Colonic mucosa (tissue), 4 donors: ENCODE measurements around the gene CFB. TPM values are rescaled to one million over a fixed set of nuclear protein-coding genes. Genes with fewer than 3 reads are reported as not detected.

ENCODE experiments used
- DNase-seq: peaks from one replicate; pipeline ENCODE4 v3.0.0-alpha.2; 2020
- H3K27ac ChIP-seq: fragments of 200-600 bp; one replicate; pipeline ENCODE4 v1.8.0; 2021
- H3K27me3 ChIP-seq: fragments of 200-600 bp; one replicate; pipeline ENCODE4 v1.8.0; 2021
- H3K36me3 ChIP-seq: fragments of 200-600 bp; one replicate; pipeline ENCODE4 v1.8.0; 2021
- H3K4me1 ChIP-seq: fragments of 200-600 bp; one replicate; pipeline ENCODE4 v1.8.0; 2021; ENCODE audit warnings: mild to moderate bottlenecking
- H3K4me3 ChIP-seq: fragments of 200-600 bp; one replicate; pipeline ENCODE4 v1.8.0; 2021
- H3K9ac ChIP-seq, 2 donors: one replicate each; pipeline ENCODE4 v1.7.0; 2013; ENCODE audit warnings: control low read depth in 2 of 2, low read depth in 2 of 2, low read length in 2 of 2
- H3K9me3 ChIP-seq: fragments of 200-600 bp; one replicate; pipeline ENCODE4 v1.8.0; 2021
- intact Hi-C: fragments of 100-400 bp; cut with DNase I; formaldehyde crosslinking; loops from one replicate; pipeline ENCODE4 v1.14.1; 2022
- total RNA-seq, 2 donors: library from RNA; stranded (reverse); fragmentation: NEBNext Ultra II Directional in 1 of 2; extraction: Animal tissue kit (Norgen Biotek cat#: 25700) in 1 of 2; gene quantifications; one replicate each; pipeline ENCODE4 v1.2.1, GENCODE V29; 2021
- TF ChIP-seq, protein P1 (sequence below): fragments of 200-600 bp; IDR thresholded peaks from one replicate; pipeline ENCODE4 v1.8.0; 2022; ENCODE audit warnings: antibody characterized with exemption, mild to moderate bottlenecking
- donor health status: healthy.
- donor health status: DM: no; HTN: no; CAD: no.
- donor health status: DM: no; HTN: no; CAD: no.

CFB gene
- total RNA-seq, 2 donors from 2014 or later: 20.4 to 60.6 TPM

DNA sequence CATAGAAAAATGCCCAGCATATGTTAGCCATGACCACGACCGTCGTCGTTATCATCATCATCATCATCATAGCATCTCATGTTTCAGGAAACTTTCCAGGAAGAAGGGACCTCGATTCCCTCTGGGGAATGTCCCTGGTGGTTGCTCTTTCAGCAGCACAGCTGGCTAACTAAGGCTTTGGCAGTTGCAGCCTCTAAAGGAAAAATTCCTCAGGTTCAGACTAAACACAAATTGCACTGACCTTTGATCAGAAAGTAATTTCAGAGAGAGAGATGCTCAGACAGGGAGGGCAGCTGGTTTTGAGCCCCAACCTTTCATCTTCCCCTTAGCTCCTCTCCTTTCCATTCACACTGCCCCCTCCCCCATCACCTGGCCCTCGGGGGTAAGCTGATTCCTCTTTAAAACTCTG lies 5.6 kb upstream of the CFB start:
- Histone ChIP-seq H3K27me3 (no peaks in the 10 kb centered on the region), H3K27ac (no peak overlapping the region), H3K4me3 (no peak overlapping the region), H3K36me3 (no peaks in the 10 kb centered on the region), H3K9ac (no peak overlapping the region), H3K9me3 (no peaks in the 10 kb centered on the region), H3K4me1 (peaks cover 7% of the 10 kb centered on the region)
- intact Hi-C loops: no loop called here
- TF ChIP-seq, protein P1, sequence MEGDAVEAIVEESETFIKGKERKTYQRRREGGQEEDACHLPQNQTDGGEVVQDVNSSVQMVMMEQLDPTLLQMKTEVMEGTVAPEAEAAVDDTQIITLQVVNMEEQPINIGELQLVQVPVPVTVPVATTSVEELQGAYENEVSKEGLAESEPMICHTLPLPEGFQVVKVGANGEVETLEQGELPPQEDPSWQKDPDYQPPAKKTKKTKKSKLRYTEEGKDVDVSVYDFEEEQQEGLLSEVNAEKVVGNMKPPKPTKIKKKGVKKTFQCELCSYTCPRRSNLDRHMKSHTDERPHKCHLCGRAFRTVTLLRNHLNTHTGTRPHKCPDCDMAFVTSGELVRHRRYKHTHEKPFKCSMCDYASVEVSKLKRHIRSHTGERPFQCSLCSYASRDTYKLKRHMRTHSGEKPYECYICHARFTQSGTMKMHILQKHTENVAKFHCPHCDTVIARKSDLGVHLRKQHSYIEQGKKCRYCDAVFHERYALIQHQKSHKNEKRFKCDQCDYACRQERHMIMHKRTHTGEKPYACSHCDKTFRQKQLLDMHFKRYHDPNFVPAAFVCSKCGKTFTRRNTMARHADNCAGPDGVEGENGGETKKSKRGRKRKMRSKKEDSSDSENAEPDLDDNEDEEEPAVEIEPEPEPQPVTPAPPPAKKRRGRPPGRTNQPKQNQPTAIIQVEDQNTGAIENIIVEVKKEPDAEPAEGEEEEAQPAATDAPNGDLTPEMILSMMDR: no peak
- DNase-seq: no peak

DNA sequence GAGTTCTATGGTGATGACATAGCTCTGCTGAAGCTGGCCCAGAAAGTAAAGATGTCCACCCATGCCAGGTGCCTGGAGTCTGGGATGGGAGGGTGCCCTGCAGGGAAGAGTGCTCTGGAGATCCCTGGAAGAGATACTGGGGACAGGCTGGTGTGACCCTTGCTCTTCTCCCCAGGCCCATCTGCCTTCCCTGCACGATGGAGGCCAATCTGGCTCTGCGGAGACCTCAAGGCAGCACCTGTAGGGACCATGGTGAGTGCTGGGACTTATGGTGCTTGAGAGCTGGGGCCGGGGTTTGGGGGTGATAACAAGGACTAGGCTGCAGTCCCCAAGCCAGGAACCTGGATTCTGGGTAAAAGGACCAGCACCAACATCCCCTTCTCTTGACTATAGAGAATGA lies 2.2 kb upstream of the CFB start:
- no peak overlapping the region for H3K4me3 ChIP-seq
- intact Hi-C loops: no loop called here
- H3K9ac ChIP-seq: no peak overlapping the region
- no peak overlapping the region for H3K27ac ChIP-seq
- no peaks in the 10 kb centered on the region for H3K9me3 ChIP-seq
- H3K36me3 ChIP-seq: no peaks in the 10 kb centered on the region
- TF ChIP-seq, protein P1: no peak
- DNase-seq: no peak
- no peaks in the 10 kb centered on the region for H3K27me3 ChIP-seq
- H3K4me1 ChIP-seq: peaks cover 7% of the 10 kb centered on the region

DNA sequence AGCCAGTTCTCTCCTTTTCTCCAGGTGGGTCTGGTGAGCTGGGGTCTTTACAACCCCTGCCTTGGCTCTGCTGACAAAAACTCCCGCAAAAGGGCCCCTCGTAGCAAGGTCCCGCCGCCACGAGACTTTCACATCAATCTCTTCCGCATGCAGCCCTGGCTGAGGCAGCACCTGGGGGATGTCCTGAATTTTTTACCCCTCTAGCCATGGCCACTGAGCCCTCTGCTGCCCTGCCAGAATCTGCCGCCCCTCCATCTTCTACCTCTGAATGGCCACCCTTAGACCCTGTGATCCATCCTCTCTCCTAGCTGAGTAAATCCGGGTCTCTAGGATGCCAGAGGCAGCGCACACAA lies 765 bp upstream of the CFB start:
- TF ChIP-seq, protein P1: no peak

DNA sequence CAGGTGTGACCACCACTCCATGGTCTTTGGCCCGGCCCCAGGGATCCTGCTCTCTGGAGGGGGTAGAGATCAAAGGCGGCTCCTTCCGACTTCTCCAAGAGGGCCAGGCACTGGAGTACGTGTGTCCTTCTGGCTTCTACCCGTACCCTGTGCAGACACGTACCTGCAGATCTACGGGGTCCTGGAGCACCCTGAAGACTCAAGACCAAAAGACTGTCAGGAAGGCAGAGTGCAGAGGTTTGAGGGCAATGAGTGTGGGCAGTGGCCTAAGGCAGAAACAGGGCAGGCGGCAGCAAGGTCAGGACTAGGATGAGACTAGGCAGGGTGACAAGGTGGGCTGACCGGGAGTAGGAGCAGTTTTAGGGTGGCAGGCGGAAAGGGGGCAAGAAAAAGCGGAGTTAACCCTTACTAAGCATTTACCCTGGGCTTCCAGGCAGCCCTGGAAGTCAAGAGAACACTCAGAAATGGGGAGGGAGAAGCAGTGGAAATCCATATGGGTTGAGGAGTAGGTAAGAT lies 533 bp downstream of the CFB start:
- intact Hi-C loops: no loop called here
- peak overlapping the region; percentile 64 to 65 for H3K9ac ChIP-seq

More for the DNA sequence above, 765 bp upstream of the CFB start:
- H3K36me3 ChIP-seq: no peaks in the 10 kb centered on the region
- H3K4me3 ChIP-seq: no peak overlapping the region
- peaks cover 7% of the 10 kb centered on the region for H3K4me1 ChIP-seq
- peak overlapping the region; percentile 90 for H3K27ac ChIP-seq
- peak overlapping the region in 1 of 2 donors; percentile 64 for H3K9ac ChIP-seq
- H3K9me3 ChIP-seq: no peaks in the 10 kb centered on the region
- no peak for DNase-seq
- intact Hi-C loops: no loop called here
- H3K27me3 ChIP-seq: no peaks in the 10 kb centered on the region

DNA sequence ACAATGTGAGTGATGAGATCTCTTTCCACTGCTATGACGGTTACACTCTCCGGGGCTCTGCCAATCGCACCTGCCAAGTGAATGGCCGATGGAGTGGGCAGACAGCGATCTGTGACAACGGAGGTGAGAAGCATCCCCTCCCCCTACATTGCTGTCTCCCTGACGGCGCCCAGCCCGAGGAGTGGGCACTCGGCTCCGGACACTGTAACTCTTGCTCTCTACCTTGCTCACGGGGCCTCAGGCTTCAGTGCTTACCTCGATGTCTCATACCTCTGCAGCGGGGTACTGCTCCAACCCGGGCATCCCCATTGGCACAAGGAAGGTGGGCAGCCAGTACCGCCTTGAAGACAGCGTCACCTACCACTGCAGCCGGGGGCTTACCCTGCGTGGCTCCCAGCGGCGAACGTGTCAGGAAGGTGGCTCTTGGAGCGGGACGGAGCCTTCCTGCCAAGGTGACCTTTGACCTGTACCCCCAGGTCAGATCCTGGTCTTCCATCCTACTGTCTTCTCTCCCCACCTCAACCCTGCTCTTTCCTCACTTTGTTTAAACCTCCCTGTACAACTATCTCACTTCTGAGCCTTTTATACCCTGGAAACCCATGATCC lies 1.3 kb downstream of the CFB start:
- TF ChIP-seq, protein P1: no peak
- Histone ChIP-seq H3K4me3 (no peak overlapping the region), H3K27ac (no peak overlapping the region), H3K4me1 (peaks cover 7% of the 10 kb centered on the region), H3K36me3 (no peaks in the 10 kb centered on the region), H3K9me3 (no peaks in the 10 kb centered on the region), H3K27me3 (no peaks in the 10 kb centered on the region), H3K9ac (no peak overlapping the region)
- DNase-seq: no peak
- intact Hi-C loops: no loop called here

More for the DNA sequence above, 533 bp downstream of the CFB start:
- H3K4me3 ChIP-seq: peak overlapping the region; percentile 23
- H3K4me1 ChIP-seq: peaks cover 7% of the 10 kb centered on the region
- TF ChIP-seq, protein P1: no peak
- H3K27me3 ChIP-seq: no peaks in the 10 kb centered on the region
- H3K27ac ChIP-seq: peak overlapping the region; percentile 90
- H3K36me3 ChIP-seq: no peaks in the 10 kb centered on the region
- no peak for DNase-seq
- no peaks in the 10 kb centered on the region for H3K9me3 ChIP-seq
